HCT116 (cell line): ENCODE data around the gene SIDT1. TPM values are rescaled to one million over a fixed set of nuclear protein-coding genes. Genes with fewer than 3 reads are reported as not detected.

Source experiments
- ATAC-seq: fragments of 200-7000 bp; cut with Tn5 transposase; 2 replicates; pipeline ENCODE4 v1.9.1; 2020; ENCODE audit warnings: mild to moderate bottlenecking, moderate library complexity
- BruUV-seq: library from RNA; stranded (reverse); fragments of 400-500 nt; replicated peaks from 2 replicates; lab custom pipeline; 2021; lab: Mats Ljungman, UMichigan
- CTCF ChIA-PET: fragments of 300-600 bp; sonication (Branson Sonifier 250); formaldehyde crosslinking; loops from one replicate; lab custom pipeline; 2021; ENCODE audit warnings: antibody characterized with exemption; lab: Charles Lee
- POLR2A ChIA-PET: fragments of 300-600, 350-600 bp; sonication (Branson Sonifier 250); formaldehyde crosslinking; loops from one replicate; lab custom pipeline; 2021; ENCODE audit warnings: antibody characterized with exemption; lab: Charles Lee
- RAD21 ChIA-PET, 2 experiments: fragments of 300-600 bp; sonication (Branson Sonifier 250); formaldehyde crosslinking; loops; one replicate each; lab custom pipeline; 2023; ENCODE audit warnings: low total read pairs in 2 of 2; ENCODE audit not compliant: uncharacterized antibody in 2 of 2, unreplicated experiment in 2 of 2, low non-redundant PET in 1 of 2; lab: Charles Lee
- DNase-seq: peaks from one replicate; pipeline ENCODE4 v3.0.0-alpha.2; 2010; ENCODE audit warnings: low read depth, low spot score
- H2AFZ ChIP-seq: fragments of 200-600 bp; shearing (Covaris generic), sonication (generic); 2 replicates; pipeline ENCODE4 v1.6.1; 2017; ENCODE audit warnings: low read depth, mixed run types, mixed read lengths, antibody characterized with exemption, low read length; ENCODE audit not compliant: poor library complexity, severe bottlenecking
- H3K27ac ChIP-seq: 2 replicates; pipeline ENCODE4 v1.5.1; 2012; ENCODE audit warnings: low read depth, low read length
- H3K27me3 ChIP-seq: fragments of 200-600 bp; sonication (generic); 2 replicates; pipeline ENCODE4 v1.6.1; 2016; ENCODE audit warnings: mixed run types, low read length, mixed read lengths; ENCODE audit not compliant: insufficient read depth
- H3K36me3 ChIP-seq, 2 experiments: fragments of 200-500 bp in 1 of 2; fragments of 200-600 bp in 1 of 2; sonication (Bioruptor generic) in 1 of 2; sonication (generic) in 1 of 2; 2 replicates each; pipeline versions ENCODE4 v1.5.1 to v1.6.1; 2014 to 2016; ENCODE audit warnings: low read length in 2 of 2, inconsistent platforms in 1 of 2, mixed read lengths in 1 of 2, mixed run types in 1 of 2; ENCODE audit not compliant: insufficient read depth in 2 of 2, control insufficient read depth in 1 of 2
- H3K4me1 ChIP-seq, 2 experiments: fragments of 200-600 bp in 1 of 2; sonication (generic) in 1 of 2; 2 replicates each; pipeline versions ENCODE4 v1.5.1 to v1.6.1; 2012 to 2017; ENCODE audit warnings: low read length in 2 of 2, inconsistent platforms in 1 of 2, mild to moderate bottlenecking in 1 of 2, mixed read lengths in 1 of 2, mixed run types in 1 of 2, moderate library complexity in 1 of 2; ENCODE audit not compliant: insufficient read depth in 2 of 2, control insufficient read depth in 1 of 2
- H3K4me2 ChIP-seq: fragments of 200-600 bp; sonication (generic); 2 replicates; pipeline ENCODE4 v1.6.1; 2017; ENCODE audit warnings: mixed run types, low read length, mixed read lengths
- H3K4me3 ChIP-seq, 2 experiments: fragments of 200-600 bp in 1 of 2; sonication (generic) in 1 of 2; replicated peaks in 1 of 2; 2 replicates each; pipeline ENCODE4 v1.5.1; 2011 to 2016; ENCODE audit warnings: low read length in 2 of 2, control low read depth in 1 of 2, low read depth in 1 of 2, mild to moderate bottlenecking in 1 of 2, mixed read lengths in 1 of 2, mixed run types in 1 of 2
- H3K79me2 ChIP-seq: fragments of 200-600 bp; sonication (generic); 2 replicates; pipeline ENCODE4 v1.6.1; 2017; ENCODE audit warnings: mild to moderate bottlenecking, mixed run types, low read length, moderate library complexity, mixed read lengths; ENCODE audit not compliant: insufficient read depth
- H3K9ac ChIP-seq: fragments of 200-600 bp; sonication (generic); 2 replicates; pipeline ENCODE4 v1.6.1; 2016; ENCODE audit warnings: low read length, mixed read lengths
- H3K9me2 ChIP-seq: fragments of 200-600 bp; sonication (generic), shearing (Covaris generic); 2 replicates; pipeline ENCODE4 v1.6.1; 2017; ENCODE audit warnings: mixed run types, mild to moderate bottlenecking, moderate library complexity; ENCODE audit not compliant: insufficient read depth
- H3K9me3 ChIP-seq, 2 experiments: fragments of 200-500 bp in 1 of 2; fragments of 200-600 bp in 1 of 2; sonication (Bioruptor generic) in 1 of 2; sonication (generic) in 1 of 2; 2 replicates each; pipeline ENCODE4 v1.6.1; 2014 to 2017; ENCODE audit warnings: low read length in 2 of 2, mixed read lengths in 2 of 2, inconsistent platforms in 1 of 2, low read depth in 1 of 2, mild to moderate bottlenecking in 1 of 2, mixed run types in 1 of 2, moderate library complexity in 1 of 2; ENCODE audit not compliant: control insufficient read depth in 1 of 2, insufficient read depth in 1 of 2
- H4K20me1 ChIP-seq: fragments of 200-600 bp; sonication (generic), shearing (Covaris generic); 2 replicates; pipeline ENCODE4 v1.6.1; 2017; ENCODE audit warnings: mixed run types, mild to moderate bottlenecking, moderate library complexity; ENCODE audit not compliant: insufficient read depth
- ATF3 ChIP-seq: IDR thresholded peaks from 2 replicates; pipeline ENCODE4 v1.6.1; 2012
- CBX3 ChIP-seq: IDR thresholded peaks from 2 replicates; pipeline ENCODE4 v1.6.1; 2012; ENCODE audit warnings: low read depth
- CEBPB ChIP-seq: IDR thresholded peaks from 2 replicates; pipeline ENCODE4 v1.6.1; 2012; ENCODE audit warnings: low read depth
- EGR1 ChIP-seq: IDR thresholded peaks from 2 replicates; pipeline ENCODE4 v1.6.1; 2012; ENCODE audit warnings: low read depth
- EZH2phosphoT487 ChIP-seq: fragments of 200-600 bp; IDR thresholded peaks from 2 replicates; pipeline ENCODE4 v1.6.1; 2018; ENCODE audit warnings: antibody characterized with exemption, borderline replicate concordance
- FOSL1 ChIP-seq: IDR thresholded peaks from 2 replicates; pipeline ENCODE4 v1.6.1; 2012; ENCODE audit warnings: low read depth
- JUND ChIP-seq: IDR thresholded peaks from 2 replicates; pipeline ENCODE4 v1.6.1; 2012
- MAX ChIP-seq: IDR thresholded peaks from 2 replicates; pipeline ENCODE4 v1.6.1; 2012
- POLR2A ChIP-seq: IDR thresholded peaks from 2 replicates; pipeline ENCODE4 v1.7.0; 2011; ENCODE audit warnings: borderline replicate concordance; ENCODE audit not compliant: insufficient read depth, insufficient read length; ENCODE audit errors: extremely low read depth
- POLR2AphosphoS5 ChIP-seq: IDR thresholded peaks from 2 replicates; pipeline ENCODE4 v1.6.1; 2011; ENCODE audit warnings: mild to moderate bottlenecking, low read depth, low read length, moderate library complexity
- RAD21 ChIP-seq: IDR thresholded peaks from 2 replicates; pipeline ENCODE4 v1.6.1; 2012; ENCODE audit warnings: low read depth, mild to moderate bottlenecking
- SIN3A ChIP-seq: IDR thresholded peaks from 2 replicates; pipeline ENCODE4 v1.6.1; 2012; ENCODE audit warnings: low read depth
- SP1 ChIP-seq: IDR thresholded peaks from 2 replicates; pipeline ENCODE4 v1.6.1; 2012; ENCODE audit warnings: low read depth
- SRF ChIP-seq: IDR thresholded peaks from 2 replicates; pipeline ENCODE4 v1.6.1; 2012; ENCODE audit warnings: low read depth
- TCF7L2 ChIP-seq: IDR thresholded peaks from 2 replicates; pipeline ENCODE4 v1.7.0; 2011; ENCODE audit warnings: borderline replicate concordance, inconsistent platforms; ENCODE audit not compliant: insufficient read depth, insufficient read length; ENCODE audit errors: extremely low read depth
- ZFX ChIP-seq: fragments of 450-650 bp; IDR thresholded peaks from 2 replicates; pipeline ENCODE4 v1.6.1; 2017
- ZNF274 ChIP-seq: fragments of 200-500 bp; sonication (Bioruptor generic); IDR thresholded peaks from 2 replicates; pipeline ENCODE4 v1.6.1; 2014; ENCODE audit warnings: mild to moderate bottlenecking, low read depth, low read length, inconsistent platforms
- intact Hi-C: fragments of 100-400 bp; cut with micrococcal nuclease; formaldehyde crosslinking; loops from 2 replicates; pipeline ENCODE4 v1.10.0; 2022
- total RNA-seq: library from RNA; stranded (reverse); gene quantifications from one replicate; pipeline ENCODE4 v1.2.1, GENCODE V29; 2021; ENCODE audit not compliant: unreplicated experiment
- TF ChIP-seq, protein P1 (sequence below), 3 experiments: fragments of 200-600 bp in 1 of 3; sonication (generic) in 1 of 3; IDR thresholded peaks in 2 of 3; conservative IDR thresholded peaks in 1 of 3; 2 replicates each; pipeline ENCODE4 v1.5.1; 2012 to 2017; ENCODE audit warnings: low read depth in 2 of 3, low read length in 2 of 3, antibody characterized with exemption in 1 of 3, borderline replicate concordance in 1 of 3, control low read depth in 1 of 3, mild to moderate bottlenecking in 1 of 3, mixed read lengths in 1 of 3, mixed run types in 1 of 3, moderate library complexity in 1 of 3; ENCODE audit not compliant: insufficient read depth in 1 of 3

Gene SIDT1
- total RNA-seq, 1 experiment from 2014 or later: not detected

DNA sequence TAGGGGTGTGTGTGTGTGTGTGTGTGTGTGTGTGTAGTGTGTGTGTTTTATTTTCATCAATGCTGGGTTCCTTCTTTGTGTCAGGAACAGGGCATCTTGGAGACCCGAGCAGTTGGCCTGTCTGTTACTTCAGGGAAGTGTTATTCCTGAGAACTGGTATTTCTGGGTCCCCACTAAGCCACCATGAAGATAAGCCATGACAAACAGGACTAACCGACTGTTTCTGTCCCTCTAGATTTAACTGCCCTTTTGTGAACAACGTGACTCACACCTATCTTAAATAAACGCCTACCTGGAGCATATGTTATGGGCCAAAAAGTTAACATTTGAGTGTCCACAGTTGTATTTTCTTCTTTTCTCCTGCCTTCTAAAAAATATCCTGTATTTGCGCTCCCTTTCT, 19.5 kb downstream of the SIDT1 start:
- BruUV-seq: no TSS peak
- no peak overlapping the region for H2AFZ ChIP-seq
- CTCF ChIA-PET: no interaction called here

DNA sequence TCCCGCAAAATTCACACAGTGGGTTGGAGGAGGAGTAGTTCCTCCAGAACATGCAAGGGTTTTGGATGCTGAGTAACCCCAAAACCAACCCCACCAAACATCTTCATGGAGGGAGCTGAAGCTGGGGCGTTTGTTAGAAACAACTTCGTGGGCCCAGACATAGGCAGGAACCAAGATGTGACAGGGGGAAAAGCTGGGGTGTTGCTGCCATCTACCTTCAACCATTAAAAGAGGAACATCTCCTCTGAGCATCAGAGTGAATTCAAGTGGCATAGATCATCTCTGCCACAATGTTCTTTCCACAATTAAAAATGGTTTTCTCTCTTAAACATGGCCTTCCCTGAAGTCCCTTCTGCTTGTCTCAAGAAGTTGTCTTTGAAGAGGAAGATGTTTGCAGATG, 20.5 kb downstream of the SIDT1 start:
- Histone ChIP-seq H3K79me2 (no peaks in the 10 kb centered on the region), H3K9me2 (no peaks in the 10 kb centered on the region), H3K9ac (no peak overlapping the region), H3K36me3 (no peaks in the 10 kb centered on the region), H3K27ac (no peak overlapping the region), H3K27me3 (no peaks in the 10 kb centered on the region), H3K9me3 (no peaks in the 10 kb centered on the region), H3K4me3 (no peak overlapping the region), H3K4me2 (no peak overlapping the region), H2AFZ (no peak overlapping the region), H3K4me1 (peaks cover 0 to 10% of the 10 kb centered on the region in 2 experiments; a peak in 2 of 4 replicates), H4K20me1 (no peaks in the 10 kb centered on the region)
- ChIA-PET CTCF (no interaction called here), POLR2A (no interaction called here), RAD21 (no interaction called here)
- BruUV-seq: no TSS peak
- ATAC-seq (no peak), DNase-seq (no peak)
- intact Hi-C loops: no loop called here
- TF ChIP-seq RAD21 (peak; percentile 43), EZH2phosphoT487 (no peak), TCF7L2 (no peak)
- TF ChIP-seq, protein P1, sequence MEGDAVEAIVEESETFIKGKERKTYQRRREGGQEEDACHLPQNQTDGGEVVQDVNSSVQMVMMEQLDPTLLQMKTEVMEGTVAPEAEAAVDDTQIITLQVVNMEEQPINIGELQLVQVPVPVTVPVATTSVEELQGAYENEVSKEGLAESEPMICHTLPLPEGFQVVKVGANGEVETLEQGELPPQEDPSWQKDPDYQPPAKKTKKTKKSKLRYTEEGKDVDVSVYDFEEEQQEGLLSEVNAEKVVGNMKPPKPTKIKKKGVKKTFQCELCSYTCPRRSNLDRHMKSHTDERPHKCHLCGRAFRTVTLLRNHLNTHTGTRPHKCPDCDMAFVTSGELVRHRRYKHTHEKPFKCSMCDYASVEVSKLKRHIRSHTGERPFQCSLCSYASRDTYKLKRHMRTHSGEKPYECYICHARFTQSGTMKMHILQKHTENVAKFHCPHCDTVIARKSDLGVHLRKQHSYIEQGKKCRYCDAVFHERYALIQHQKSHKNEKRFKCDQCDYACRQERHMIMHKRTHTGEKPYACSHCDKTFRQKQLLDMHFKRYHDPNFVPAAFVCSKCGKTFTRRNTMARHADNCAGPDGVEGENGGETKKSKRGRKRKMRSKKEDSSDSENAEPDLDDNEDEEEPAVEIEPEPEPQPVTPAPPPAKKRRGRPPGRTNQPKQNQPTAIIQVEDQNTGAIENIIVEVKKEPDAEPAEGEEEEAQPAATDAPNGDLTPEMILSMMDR (IDR thresholded peaks at IDR 0.05 in 2 of 3, conservative IDR thresholded peaks at IDR 0.05 in 1 of 3; ENCODE audit: borderline replicate concordance in 1 of 3, insufficient read depth in 1 of 3, low read depth in 2 of 3, low read length in 2 of 3): 0 out of 6 replicates have a peak, but pooled peaks of 1 of the 3 experiments have one; percentile 9

More for the DNA sequence above, 19.5 kb downstream of the SIDT1 start:
- Histone ChIP-seq H3K36me3 (no peaks in the 10 kb centered on the region), H3K9me3 (no peaks in the 10 kb centered on the region), H3K27ac (no peak overlapping the region), H3K9ac (no peak overlapping the region), H3K27me3 (no peaks in the 10 kb centered on the region), H3K9me2 (no peaks in the 10 kb centered on the region), H4K20me1 (no peaks in the 10 kb centered on the region), H3K4me3 (no peak overlapping the region), H3K4me2 (no peak overlapping the region), H3K79me2 (no peaks in the 10 kb centered on the region), H3K4me1 (no peaks in the 10 kb centered on the region; a peak in 1 of 4 replicates)
- no peak for TF ChIP-seq SRF
- TF ChIP-seq SP1: no peak
- no peak for TF ChIP-seq ATF3
- TF ChIP-seq SIN3A: no peak
- no peak for TF ChIP-seq POLR2A
- no peak for TF ChIP-seq EZH2phosphoT487
- TF ChIP-seq CEBPB: no peak
- TF ChIP-seq FOSL1: no peak
- no peak for TF ChIP-seq ZNF274
- TF ChIP-seq POLR2AphosphoS5: no peak
- TF ChIP-seq MAX: no peak
- TF ChIP-seq JUND: no peak
- no peak for TF ChIP-seq CBX3
- no peak for TF ChIP-seq TCF7L2
- TF ChIP-seq ZFX: no peak
- no peak for TF ChIP-seq EGR1
- ATAC-seq (no peak), DNase-seq (no peak)
- ChIA-PET POLR2A (no interaction called here), RAD21 (no interaction called here)
- intact Hi-C loops: no loop called here
